Activated B cell treated with CpG ODN at 0.5 μM for 24 hours (primary cell): ENCODE measurements around the gene SLC66A1. TPM values are rescaled to one million over a fixed set of nuclear protein-coding genes. Genes with fewer than 3 reads are reported as not detected.

Experiments used
- ATAC-seq: fragments of 200-7000 bp; cut with Tn5 transposase; one replicate; pipeline ENCODE4 v1.10.0; 2021; ENCODE audit warnings: low read depth, mild to moderate bottlenecking, moderate library complexity
- CTCF ChIA-PET: fragments of 350-600 bp; sonication (Branson Sonifier 250); formaldehyde crosslinking; loops from one replicate; lab custom pipeline; 2021; ENCODE audit warnings: antibody characterized with exemption; lab: Charles Lee
- POLR2A ChIA-PET: fragments of 350-600 bp; sonication (Branson Sonifier 250); formaldehyde crosslinking; loops from one replicate; lab custom pipeline; 2021; ENCODE audit warnings: antibody characterized with exemption; lab: Charles Lee
- DNase-seq: peaks from one replicate; pipeline ENCODE4 v3.0.0; 2022
- H3K27ac Mint-ChIP-seq: one replicate; pipeline ENCODE4 v1.8.0; 2020; ENCODE audit warnings: mixed read lengths
- H3K27me3 Mint-ChIP-seq: one replicate; pipeline ENCODE4 v1.8.0; 2021; ENCODE audit warnings: mixed read lengths
- H3K36me3 Mint-ChIP-seq: one replicate; pipeline ENCODE4 v1.8.0; 2021; ENCODE audit warnings: low read depth, mixed read lengths
- H3K4me1 Mint-ChIP-seq: one replicate; pipeline ENCODE4 v1.8.0; 2021; ENCODE audit warnings: mixed read lengths
- H3K4me3 Mint-ChIP-seq: one replicate; pipeline ENCODE4 v1.8.0; 2020; ENCODE audit warnings: mild to moderate bottlenecking, mixed read lengths
- H3K9me3 Mint-ChIP-seq: one replicate; pipeline ENCODE4 v1.8.0; 2020; ENCODE audit warnings: mixed read lengths
- intact Hi-C: fragments of 100-400 bp; cut with micrococcal nuclease; formaldehyde crosslinking; loops from one replicate; pipeline ENCODE4 v1.15.1; 2024
- total RNA-seq: library from RNA; stranded (reverse); gene quantifications from 2 replicates; pipeline ENCODE4 v1.2.3, GENCODE V29; 2022
- TF ChIP-seq, protein P1 (sequence below): fragments of 200-600 bp; IDR thresholded peaks from one replicate; pipeline ENCODE4 v1.8.0; 2022; ENCODE audit warnings: antibody characterized with exemption, mild to moderate bottlenecking

SLC66A1 gene
- total RNA-seq, 1 donor from 2014 or later = 11.9 TPM

GRCh38 chr1:19352839-19353238, 40.7 kb downstream of the SLC66A1 start:
- Mint-ChIP-seq H3K36me3 (peaks cover 91% of the 10 kb centered on the region), H3K4me1 (peaks cover 11% of the 10 kb centered on the region), H3K4me3 (no peak overlapping the region), H3K9me3 (no peaks in the 10 kb centered on the region), H3K27me3 (no peaks in the 10 kb centered on the region), H3K27ac (no peak overlapping the region)
- intact Hi-C loops = no loop called here
- ATAC-seq (no peak), DNase-seq (no peak)
- TF ChIP-seq, protein P1, sequence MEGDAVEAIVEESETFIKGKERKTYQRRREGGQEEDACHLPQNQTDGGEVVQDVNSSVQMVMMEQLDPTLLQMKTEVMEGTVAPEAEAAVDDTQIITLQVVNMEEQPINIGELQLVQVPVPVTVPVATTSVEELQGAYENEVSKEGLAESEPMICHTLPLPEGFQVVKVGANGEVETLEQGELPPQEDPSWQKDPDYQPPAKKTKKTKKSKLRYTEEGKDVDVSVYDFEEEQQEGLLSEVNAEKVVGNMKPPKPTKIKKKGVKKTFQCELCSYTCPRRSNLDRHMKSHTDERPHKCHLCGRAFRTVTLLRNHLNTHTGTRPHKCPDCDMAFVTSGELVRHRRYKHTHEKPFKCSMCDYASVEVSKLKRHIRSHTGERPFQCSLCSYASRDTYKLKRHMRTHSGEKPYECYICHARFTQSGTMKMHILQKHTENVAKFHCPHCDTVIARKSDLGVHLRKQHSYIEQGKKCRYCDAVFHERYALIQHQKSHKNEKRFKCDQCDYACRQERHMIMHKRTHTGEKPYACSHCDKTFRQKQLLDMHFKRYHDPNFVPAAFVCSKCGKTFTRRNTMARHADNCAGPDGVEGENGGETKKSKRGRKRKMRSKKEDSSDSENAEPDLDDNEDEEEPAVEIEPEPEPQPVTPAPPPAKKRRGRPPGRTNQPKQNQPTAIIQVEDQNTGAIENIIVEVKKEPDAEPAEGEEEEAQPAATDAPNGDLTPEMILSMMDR = no peak
- CTCF ChIA-PET = no interaction called here
- POLR2A ChIA-PET = no interaction called here

- TF ChIP-seq, protein P1 = no peak
- ChIA-PET POLR2A (no interaction called here), CTCF (no interaction called here)
- no peaks in the 10 kb centered on the region for H3K27me3 Mint-ChIP-seq
- no peak overlapping the region for H3K27ac Mint-ChIP-seq
- intact Hi-C loops = no loop called here
- H3K4me3 Mint-ChIP-seq = no peak overlapping the region
- no peaks in the 10 kb centered on the region for H3K9me3 Mint-ChIP-seq
- peaks cover 89% of the 10 kb centered on the region for H3K36me3 Mint-ChIP-seq
- ATAC-seq (no peak), DNase-seq (no peak)
- peaks cover 6% of the 10 kb centered on the region for H3K4me1 Mint-ChIP-seq
These were observed 41.5 kb downstream of the SLC66A1 start for GRCh38 chr1:19353596-19353995.

DNA sequence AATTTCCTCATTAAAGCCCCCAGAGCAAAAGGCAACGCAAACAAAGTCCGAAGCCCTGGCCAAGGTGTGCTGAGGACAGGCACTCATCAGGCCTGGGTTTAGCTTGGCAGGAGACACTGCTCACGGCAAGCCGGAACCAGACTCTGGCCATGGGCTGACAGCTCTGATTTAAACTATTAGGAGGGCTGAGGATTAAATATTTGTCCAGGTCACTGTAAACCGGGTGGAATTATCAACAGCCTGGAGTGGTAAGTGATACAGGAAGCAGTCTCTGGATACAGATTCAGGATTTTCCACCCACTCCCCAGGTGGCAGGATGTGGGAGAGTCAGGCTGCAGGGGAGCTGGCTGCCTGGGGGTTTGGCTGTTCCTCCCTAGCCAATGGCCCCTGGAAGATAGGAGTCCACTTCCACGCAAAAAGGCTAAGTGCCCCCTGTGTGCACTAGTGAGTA, 42.4 kb downstream of the SLC66A1 start:
- no peaks in the 10 kb centered on the region for H3K27me3 Mint-ChIP-seq
- TF ChIP-seq, protein P1 = no peak
- POLR2A ChIA-PET = no interaction called here
- no peak overlapping the region for H3K27ac Mint-ChIP-seq
- intact Hi-C loops = no loop called here
- no peak overlapping the region for H3K4me3 Mint-ChIP-seq
- H3K36me3 Mint-ChIP-seq = peaks cover 83% of the 10 kb centered on the region
- DNase-seq (no peak), ATAC-seq (no peak)
- H3K4me1 Mint-ChIP-seq = no peaks in the 10 kb centered on the region
- CTCF ChIA-PET = no interaction called here
- H3K9me3 Mint-ChIP-seq = no peaks in the 10 kb centered on the region

GRCh38 chr1:19356266-19356665, 44.1 kb downstream of the SLC66A1 start:
- Mint-ChIP-seq H3K9me3 (no peaks in the 10 kb centered on the region), H3K27me3 (no peaks in the 10 kb centered on the region), H3K4me3 (no peak overlapping the region), H3K27ac (no peak overlapping the region), H3K36me3 (peaks cover 82% of the 10 kb centered on the region), H3K4me1 (peaks cover 13% of the 10 kb centered on the region)
- ChIA-PET CTCF (no interaction called here), POLR2A (no interaction called here)
- ATAC-seq (no peak), DNase-seq (no peak)
- intact Hi-C loops = no loop called here
- TF ChIP-seq, protein P1 = no peak

DNA sequence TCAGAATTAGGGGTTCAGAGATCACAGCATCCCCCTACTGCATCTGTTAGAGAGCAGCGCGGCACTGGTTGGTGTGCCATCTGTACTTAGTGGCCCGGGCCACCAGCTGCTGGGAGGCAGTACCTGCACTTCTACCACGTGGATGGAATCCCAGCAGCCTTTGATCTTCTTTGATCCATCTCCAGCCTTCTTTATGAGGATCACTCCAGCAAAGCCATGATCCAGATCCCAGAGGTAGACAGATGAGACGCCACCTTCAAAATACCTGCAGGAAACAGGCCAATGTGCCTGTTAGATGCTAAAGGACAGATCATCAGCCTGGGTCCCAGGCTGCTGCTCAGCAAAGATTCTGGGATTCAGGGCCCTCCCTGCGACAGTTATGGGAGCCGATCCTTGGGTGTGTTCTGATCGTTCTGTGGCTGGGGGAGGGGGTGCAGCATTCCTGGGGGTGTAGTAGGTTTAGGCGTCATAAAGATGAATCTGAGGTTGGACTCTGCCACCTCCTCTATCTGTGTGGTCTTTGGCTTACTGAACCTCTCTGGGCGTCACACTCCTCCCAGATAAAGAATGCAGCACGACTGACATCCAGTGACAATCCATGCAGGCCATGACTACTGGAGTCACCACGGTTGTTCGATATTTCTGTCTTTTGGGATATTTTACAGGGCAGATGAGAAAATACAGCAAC, 45.3 kb downstream of the SLC66A1 start:
- Mint-ChIP-seq H3K4me1 (peaks cover 13% of the 10 kb centered on the region), H3K4me3 (no peak overlapping the region), H3K27me3 (no peaks in the 10 kb centered on the region), H3K9me3 (no peaks in the 10 kb centered on the region), H3K27ac (no peak overlapping the region), H3K36me3 (peaks cover 71% of the 10 kb centered on the region)
- TF ChIP-seq, protein P1 = no peak
- no peak for ATAC-seq
- intact Hi-C loops = no loop called here
- DNase-seq = no peak
- POLR2A ChIA-PET = no interaction called here
- CTCF ChIA-PET = no interaction called here
